HuH-7 (cell line): Measurements from ENCODE around the gene MGMT.

ENCODE experiments used
- DNase-seq: peaks from one replicate; pipeline ENCODE4 v3.0.0; 2011; ENCODE audit warnings: low spot score

MGMT gene

DNA sequence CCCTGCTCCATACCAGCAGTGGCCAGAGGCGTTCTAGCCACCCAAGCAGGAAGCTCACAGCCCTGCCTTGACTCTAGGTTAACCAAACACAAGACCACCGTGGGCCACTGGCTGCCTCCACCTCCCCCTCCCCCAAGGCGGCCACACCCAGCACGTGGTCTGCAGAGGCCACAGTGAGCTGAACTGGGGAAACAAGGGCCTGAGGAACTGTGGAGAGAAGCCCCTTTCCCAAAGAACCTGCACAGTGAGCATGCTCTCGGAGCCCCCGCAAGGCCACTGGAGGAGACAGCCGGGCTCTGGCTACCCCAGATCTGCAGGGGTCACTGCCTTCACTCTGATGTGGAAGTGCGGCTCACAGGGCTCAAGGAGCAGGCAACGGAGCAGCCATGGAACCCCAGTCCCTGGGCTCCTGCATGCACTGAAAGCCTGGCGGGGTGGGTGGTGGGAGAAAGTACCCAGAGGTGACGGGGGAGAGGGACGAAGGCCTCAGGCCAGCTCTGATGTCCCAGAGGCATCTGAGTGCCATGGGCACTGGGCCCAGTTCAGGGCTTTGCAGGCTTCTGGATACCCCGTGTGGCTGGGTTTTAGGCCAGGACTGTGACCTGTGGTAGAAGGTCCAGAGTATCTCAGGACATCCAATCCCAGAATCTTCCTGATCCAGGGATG, 307.8 kb downstream of the MGMT start:
- no peak for DNase-seq

DNA sequence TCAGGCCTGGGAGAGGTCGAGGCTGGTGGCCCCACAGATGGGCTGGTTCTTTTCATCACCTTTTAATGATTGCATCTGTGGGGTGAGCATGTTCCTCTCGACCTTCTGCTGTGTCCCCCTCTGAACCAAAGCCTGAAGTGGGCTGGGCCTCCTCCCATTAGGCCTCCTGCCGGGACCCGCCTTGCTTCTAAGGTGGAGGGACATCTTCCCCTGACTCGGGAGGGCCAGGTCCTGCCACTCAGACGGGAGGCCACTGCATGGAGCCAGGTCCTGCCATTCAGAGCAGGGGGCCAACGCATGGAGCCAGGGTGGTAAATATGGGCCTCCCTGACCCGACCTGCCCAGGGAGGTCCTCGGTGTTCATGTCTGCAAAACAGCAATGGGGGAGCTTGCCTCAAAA, 308.6 kb downstream of the MGMT start:
- DNase-seq: no peak

DNA sequence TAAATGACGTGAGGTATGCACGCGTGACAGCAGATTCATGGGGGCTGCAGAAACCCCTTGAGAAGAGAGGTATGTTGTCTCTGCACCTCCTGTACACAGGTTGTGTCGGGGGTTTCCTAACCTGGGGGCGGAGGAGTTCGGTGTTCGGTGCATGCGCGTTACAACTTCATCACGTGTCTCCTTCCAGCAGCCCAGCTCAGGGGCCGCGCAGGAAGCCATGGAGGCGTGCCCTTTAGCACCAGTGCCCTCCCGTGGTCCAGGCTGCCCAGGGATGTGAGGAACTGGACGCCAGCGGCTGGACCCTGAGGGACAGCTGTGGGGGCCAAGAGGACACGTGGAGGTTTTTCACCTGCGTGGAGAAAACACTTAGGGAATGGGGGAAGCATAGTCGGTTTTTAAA, 310.6 kb downstream of the MGMT start:
- no peak for DNase-seq

DNA sequence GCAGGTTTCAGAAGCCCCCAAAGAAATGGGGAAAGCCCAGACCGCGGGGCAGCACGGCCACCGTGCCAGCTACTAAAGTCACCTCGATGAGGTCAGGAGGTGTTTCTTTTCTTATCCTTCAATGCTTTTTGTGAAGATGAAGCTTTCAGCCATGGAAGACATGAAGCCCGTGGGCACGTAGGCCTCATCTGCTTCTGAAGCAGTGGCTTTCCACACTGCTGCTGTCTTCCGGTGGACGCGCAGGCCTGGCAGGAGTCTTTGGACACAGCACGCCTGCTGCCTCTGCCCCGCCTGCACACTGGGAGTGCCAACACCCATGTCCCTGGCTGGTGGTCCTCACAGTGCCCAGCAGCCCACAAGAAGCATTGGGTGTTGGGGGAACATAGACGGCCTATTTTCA, 311.5 kb downstream of the MGMT start:
- DNase-seq: no peak

DNA sequence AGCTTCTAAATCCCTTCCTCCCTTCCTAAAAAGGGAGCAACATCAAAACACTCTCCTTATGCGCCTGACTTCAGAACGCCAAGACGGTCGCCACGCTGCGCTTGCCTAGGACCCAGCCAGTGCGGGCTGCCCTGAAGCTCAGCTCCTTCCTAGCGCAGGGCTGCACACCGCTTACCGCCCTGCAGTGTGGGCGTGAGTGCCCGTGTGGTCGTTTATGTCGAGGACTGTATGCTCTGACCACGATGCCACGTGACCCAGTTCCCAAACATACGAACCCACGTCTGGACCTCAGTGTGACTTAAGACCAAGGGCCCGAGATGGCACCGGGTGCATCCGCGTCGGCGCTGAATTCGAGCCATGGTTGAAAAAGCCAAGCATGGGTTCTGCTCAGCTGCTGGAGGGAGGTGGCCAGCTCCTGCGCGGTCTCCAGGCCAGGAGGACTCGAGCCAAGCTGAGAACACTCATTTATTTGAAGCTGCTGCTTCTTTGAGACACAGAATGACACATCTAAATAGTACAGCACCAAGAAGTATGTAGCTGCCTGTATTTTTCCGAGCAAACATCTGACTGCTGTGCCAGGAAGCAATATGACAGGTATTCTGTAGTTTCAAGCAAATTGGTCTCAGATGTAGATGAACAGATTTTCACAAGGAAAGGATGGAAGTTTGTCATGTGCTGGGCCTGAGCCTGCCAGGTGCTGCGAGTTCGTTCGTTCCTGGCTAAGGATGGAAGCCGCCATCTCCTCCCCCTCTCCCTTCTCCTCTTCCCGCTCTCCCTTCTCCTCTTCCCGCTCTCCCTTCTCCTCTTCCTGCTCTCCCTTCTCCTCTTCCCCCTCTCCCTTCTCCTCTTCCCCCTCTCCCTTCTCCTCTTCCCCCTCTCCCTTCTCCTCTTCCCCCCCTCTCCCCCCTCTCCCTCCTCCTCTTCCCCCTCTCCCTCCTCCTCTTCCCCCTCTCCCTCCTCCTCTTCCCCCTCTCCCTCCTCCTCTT, 312.4 kb downstream of the MGMT start:
- no peak for DNase-seq

DNA sequence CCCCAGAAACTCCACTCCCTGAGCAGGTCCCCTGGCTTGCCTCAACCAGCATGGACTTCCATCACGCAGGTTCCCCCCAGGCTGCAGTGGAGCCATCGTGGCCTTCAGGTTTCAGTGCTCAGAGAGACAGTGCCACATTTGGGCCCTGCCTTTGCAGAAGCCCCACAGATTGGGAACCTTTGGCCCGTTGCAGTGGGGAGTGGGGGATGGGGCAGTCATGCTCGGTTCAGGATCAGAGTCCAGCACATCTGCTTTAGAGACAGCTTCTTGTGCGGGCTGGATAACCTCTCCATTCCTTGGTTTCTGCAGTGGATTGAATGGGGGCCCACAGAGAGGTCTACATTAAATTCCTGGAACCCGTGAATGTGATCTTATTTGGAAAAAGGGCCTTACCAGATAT, 313.2 kb downstream of the MGMT start:
- DNase-seq: no peak

DNA sequence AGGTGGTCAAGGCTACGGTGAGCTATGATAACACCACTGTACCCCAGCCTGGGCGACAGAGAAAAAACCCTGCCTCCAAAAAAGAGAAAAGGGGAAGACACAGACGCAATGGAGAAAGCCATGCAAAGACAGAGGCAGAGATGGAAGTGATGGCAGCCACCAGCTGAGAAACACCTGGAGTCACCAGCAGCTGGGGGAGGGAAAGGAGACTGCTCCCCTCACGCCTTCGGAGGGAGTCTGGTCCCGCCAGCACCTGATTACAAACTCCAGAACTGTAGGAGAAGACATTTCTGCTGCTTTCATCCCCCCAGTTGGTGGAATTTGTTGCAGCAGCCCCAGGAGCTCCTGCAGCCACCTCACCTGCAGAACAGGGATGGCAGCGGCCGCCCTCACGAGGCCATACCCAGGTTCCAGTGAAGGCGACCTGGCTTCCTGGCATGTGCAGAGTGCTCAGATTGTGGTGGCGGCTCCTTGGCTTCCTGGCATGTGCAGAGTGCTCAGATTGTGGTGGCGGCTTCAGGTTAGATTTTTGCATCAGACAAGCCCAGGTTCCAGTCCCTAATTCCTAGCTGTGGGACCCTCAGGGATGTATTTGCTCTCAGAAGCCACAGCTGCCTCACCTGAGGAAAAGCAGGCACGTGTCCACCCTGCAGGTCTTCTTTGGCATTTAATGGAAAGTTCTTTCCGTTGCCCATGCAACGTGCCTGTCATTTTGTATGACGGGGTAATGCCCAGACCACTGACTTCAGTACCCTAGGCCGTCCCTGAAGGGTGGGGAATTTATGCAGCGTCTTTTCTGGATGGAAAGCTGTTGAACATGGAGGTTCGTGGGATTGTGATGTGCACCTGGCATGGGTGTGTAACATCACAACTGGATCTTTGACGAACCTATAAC, 314.1 kb downstream of the MGMT start:
- DNase-seq: no peak

DNA sequence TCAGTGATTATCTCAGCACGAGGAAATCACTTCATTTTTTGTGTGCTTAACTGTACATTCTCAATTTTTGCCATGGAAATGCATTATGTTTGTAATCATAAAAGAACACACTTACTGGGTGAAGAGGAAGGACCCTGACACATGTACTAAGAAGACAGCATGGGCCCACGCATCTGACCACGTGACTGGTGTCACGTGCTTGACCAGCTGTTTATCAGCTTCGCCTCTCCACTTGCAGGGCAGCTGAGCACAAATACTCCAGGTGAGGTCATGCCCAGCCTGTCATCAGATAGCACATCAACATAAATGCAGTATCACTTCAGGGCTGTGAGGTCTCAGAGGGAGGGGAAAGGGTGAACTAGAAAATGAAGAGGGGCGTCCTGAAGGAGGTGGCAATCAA, 317.2 kb downstream of the MGMT start:
- DNase-seq: no peak

DNA sequence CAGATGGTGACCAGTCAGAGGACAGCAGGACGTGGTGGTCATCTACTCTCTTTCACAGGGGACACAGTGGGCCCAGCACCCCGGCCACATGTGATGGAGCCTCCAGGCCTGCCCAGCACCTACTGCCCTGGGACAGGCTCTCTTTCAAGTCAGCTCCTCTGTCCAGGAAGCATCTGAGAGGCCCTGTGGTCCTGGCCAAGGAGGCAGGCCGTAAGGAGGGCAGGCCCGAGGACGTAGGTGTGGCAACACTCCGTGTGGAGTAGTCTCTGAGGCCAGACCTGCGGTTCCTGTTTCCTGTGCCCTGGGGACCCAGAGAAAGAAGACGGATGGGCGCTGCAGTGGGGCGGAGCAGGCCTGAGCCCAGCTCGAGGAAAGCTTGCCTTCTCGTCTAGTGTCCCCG, 317.9 kb downstream of the MGMT start:
- DNase-seq: no peak

DNA sequence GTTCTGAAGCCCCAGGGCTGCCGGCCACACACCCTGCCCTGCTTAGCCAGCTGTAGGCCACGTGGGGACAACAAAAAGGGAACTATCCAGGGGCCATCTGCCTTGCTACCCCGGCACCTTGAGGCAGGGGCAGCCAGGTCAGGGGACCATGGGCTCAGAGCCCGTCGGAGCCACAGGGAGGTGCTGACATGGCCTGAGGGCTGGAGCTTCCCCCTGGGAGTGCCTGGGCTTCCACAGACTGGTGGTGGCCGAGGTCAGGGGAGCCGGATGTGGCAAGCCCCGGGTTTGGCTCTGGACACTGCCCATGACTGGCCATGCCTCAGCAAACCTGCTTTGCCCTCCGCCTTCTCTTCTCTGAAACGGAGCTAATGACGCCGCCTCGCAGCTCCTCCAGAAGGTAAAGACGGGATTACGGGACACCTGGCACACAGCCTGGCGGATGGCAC, 318.5 kb downstream of the MGMT start:
- DNase-seq: no peak

DNA sequence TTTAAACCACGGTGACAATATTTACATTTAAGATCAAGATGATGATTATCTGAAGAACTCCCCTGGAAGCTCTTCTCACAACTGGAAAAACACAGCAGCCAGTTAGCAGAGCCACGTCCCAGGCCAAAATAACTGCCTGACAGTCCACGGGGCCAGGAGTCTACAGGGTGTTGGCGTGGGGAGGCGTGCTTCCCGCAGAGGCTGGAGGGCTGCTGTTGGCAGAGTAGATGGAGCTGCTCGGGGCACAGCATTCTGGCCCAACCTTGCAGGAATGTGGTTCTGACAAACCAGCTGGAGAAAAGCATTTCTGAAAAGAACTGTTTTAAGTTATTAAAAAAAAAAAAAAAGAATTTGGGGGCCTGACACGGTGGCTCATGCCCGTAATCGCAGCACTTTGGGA, 319.2 kb downstream of the MGMT start:
- no peak for DNase-seq

DNA sequence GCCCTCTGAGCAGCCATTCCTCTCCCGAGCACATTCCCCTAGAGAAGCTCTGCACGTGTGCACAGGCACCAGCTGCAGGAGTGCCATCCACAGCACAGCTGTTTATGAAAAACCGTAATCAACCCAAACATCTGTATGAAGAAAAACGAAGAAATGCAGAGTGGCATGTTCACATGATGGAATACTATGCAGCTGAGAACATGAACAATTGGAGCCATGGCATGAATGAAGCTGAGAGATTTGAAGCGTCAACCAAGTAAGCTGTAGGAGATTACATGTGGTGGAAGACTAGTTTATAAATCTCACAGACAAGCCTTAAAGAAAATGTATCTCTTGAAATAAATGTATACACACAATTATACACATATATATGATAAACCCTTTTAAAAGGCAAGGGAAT, 320.5 kb downstream of the MGMT start:
- DNase-seq: no peak

DNA sequence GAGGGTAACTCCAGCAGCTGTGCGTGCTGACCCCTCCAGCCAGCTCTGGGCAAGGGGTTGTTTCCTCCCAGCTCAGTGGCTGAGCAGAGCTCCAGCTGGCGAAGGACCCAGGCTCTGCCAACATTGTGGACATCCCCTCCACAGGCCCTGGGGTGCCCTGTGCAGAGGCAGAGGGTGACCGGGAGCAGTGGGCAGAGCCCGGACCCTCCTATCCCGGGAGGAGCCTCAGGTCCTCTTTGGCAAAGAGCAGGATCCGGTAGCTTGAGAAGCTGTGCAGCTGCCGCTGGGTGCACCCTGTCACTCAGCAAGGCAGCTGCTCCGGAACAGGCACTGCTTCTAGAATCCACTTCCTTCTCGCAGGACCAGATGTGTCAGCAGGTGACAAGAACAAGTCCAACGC, 321.2 kb downstream of the MGMT start:
- DNase-seq: no peak

DNA sequence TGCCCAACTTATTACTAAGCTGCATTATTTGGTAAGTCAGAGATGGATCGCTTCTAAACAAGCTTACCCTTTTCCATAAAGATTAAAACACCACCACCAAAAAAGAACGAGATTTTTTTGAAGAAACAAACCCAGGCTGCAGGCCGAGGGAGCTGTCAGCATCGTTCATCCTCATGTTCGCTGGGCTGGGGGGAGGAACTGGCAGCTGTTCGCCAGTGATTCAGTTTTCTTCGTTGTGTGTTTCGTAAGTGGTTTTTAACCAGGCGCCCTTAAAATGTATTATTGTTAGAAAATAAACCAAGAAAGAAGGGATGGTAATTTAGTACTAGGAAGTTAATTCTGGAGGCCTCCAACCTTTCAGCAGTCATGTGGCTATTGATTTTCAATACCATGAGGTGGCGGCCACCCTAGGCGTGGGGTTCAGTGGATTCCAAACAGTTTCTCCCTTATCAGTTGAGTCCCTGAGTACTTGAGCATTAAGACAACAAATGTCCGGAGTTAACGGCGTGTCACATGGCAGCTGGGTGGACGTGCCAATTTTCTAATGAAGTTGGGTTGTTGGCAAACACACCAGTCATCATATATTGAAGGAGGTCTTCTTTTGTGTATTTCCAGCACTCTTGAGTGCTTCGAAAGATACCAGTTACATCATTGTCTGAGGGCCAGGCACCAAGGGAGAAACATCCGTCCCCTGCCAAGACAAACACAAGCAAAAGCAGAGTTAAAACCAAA, 323.8 kb downstream of the MGMT start:
- no peak for DNase-seq

DNA sequence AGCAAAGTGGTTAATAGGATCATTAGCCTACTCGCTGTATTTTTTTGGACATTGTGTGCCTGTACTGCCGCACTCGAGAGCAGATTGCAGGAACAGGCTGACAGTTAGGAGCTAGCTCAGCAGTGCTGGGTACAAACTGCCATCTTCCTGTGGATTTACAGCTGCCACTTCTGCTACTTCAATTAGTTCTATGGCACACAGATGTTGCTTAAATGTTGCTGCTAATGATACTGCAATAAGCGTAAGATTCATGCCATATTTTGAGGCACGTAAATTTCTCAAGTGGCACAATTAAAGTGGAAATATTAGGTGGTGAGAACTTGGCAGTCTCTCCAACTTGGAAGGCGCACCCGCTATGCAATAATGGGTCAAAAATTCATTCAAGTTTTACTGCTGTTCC, 325.1 kb downstream of the MGMT start:
- no peak for DNase-seq

DNA sequence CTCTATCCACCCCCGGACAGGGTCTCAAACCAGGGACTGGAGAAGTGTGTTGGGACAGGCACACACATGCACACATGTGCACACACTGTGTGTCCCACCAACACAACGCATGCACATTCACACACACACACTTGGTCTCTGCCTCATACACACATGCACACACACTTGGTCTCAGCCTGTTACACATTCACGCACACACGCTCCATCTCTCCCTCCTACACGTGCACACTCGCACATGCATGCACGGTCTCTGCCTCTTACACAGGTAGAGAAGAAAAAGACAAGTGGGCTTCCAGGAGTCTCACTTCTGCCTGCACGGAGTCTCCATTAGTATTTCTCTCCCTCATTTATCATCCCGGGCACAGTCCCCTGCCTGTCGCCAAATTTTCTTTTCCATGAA, 325.8 kb downstream of the MGMT start:
- DNase-seq: no peak

DNA sequence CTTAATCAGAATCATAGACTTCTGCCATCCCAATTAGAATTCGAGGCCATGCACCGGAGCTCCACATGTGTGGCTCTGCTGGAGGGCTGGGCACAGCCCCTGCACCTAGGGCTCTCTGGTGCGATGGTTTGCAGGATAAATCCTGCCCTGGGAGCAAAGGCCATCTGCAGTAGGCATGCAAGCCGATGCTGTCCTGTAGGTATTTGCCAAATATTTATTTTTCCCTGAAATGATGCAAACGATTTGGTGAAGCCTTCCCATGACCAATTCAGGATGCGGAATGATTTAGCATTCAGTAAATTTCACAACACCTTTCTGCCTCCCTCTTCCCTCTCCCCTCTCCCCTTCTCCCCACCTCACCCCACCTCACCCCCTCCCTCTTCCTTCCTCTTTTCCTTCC, 326.4 kb downstream of the MGMT start:
- DNase-seq: peak; percentile 40

DNA sequence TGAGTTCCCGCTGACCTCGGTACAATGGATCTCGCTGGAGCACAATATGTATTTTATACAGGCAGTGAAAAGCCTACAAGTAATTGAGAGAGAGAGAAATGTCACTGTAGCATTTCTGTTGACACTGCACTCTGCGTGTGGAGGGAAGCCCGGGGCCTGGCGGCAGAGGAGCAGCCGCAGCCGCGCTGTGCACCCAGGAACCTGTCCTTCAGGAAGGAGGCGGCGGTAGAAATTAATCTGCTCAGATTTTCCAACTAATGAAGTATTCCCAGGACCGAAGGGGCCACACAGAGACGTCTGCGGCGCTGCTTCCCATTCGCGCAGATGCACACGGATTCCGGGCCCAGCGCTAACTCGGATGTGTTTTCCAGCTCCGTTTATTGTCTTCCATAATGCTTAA, 327.0 kb downstream of the MGMT start:
- no peak for DNase-seq

DNA sequence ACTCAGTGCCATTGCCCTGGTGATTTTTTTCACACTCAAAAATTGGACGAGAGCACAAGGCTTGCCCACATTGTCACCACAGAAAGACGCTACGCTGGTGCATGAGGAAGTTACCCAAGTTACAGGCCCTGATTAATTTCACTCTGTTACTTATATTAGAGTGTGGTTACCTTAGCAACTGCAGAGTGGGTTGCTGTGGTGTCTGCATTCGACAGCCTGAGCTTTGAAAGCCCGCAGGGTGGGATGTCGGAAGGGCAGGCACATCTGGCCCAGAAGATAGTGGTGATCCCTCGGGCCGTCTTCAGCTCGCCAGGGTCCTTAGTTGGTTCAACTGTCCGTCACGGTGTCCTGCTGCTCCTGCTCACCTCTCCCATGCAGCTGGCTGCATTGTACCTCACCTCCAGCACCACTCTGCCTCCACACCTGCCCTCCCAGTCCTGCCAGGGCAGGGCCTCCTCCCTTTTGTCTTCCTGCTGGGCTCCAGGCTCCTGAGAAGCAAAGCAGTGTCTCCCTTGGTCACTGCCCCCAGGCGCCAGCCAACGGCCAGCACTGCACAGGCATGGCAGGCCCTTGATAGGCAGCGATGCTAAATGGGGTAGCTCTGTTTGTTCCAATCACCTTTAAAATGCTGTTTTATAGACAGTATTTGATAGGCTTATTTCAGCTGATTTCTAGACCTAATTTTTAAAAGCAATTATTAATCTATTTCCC, 329.8 kb downstream of the MGMT start:
- no peak for DNase-seq

DNA sequence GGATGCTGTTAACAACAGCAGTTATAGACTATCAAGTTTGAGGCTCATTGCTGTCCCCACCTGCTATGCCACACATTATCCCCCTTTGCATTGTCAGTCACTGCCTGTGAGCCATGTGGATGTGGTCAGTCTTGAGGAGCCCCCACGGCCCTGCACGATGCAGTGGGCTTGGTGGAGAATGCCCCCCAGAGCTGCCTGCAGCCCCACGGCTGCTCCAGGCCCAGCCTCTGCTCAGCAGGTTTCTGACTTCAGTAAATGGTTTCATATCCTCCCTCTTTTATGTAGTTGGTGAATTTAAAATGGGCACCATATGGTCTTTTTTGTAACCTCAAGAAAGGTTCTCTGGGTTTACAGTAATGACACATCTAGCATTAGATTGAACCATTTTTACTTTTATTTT, 332.9 kb downstream of the MGMT start:
- DNase-seq: no peak

DNA sequence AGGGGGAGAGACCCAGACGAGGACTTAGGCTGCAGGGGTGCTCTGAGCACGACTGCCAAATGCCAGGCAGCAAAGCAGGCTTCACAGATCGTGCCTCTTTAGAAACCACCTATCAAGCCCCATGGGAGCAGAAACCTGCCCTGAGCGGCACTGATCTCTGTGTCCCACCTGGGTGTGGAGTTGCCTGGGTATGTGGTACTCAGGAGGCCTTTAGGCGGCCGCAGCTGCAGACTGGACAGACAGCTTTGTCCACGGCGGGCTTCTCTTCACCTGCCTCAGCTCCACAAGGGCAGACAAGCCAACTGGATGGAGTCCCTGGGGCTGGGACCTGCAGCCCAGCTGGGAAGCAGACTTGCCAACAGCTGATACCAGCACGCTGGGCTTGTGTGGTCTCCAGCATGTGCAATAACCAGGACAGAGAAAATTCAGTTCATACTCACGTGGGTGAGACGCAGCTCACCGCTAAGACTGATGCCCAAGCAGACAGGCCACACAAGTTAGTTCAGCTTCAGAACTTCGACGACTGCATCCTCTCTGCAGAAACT, 333.8 kb downstream of the MGMT start:
- no peak for DNase-seq
